ENCODE results near the gene VRK3.

VRK3 gene

GRCh38 chr19:50016225-50016807 is 8.9 kb downstream of the VRK3 start:
- no peak for DNase-seq (ENCODE audit: insufficient read length, low spot score)
- TF ChIP-seq POLR2A (IDR thresholded peaks at IDR 0.05; ENCODE audit: low read depth, low read length): no peak
- FAIRE-seq: no peak

- no peak for DNase-seq (ENCODE audit: insufficient read length, low spot score)
- no peak for FAIRE-seq
These were observed 16.6 kb downstream of the VRK3 start for GRCh38 chr19:50008532-50008931.

GRCh38 chr19:50007947-50008346 is 17.2 kb downstream of the VRK3 start:
- DNase-seq (ENCODE audit: insufficient read length, low spot score) (no peak), FAIRE-seq (no peak)
- no peak for TF ChIP-seq POLR2A (IDR thresholded peaks at IDR 0.05; ENCODE audit: low read depth, low read length)

More at GRCh38 chr19:50008532-50008931, 16.6 kb downstream of the VRK3 start:
- no peak for TF ChIP-seq POLR2A (IDR thresholded peaks at IDR 0.05; ENCODE audit: low read depth, low read length)

- DNase-seq (ENCODE audit: insufficient read length, low spot score) (no peak), FAIRE-seq (no peak)
- TF ChIP-seq POLR2A (IDR thresholded peaks at IDR 0.05; ENCODE audit: low read depth, low read length): no peak
These were observed 18.0 kb downstream of the VRK3 start for GRCh38 chr19:50007170-50007569.

GRCh38 chr19:50005428-50005827 is 19.7 kb downstream of the VRK3 start:
- FAIRE-seq: no peak
- no peak for TF ChIP-seq POLR2A (IDR thresholded peaks at IDR 0.05; ENCODE audit: low read depth, low read length)

GRCh38 chr19:50003810-50004419 is 21.3 kb downstream of the VRK3 start:
- no peak for FAIRE-seq
- DNase-seq (ENCODE audit: insufficient read length, low spot score): peak; percentile 97
- no peak for TF ChIP-seq POLR2A (IDR thresholded peaks at IDR 0.05; ENCODE audit: low read depth, low read length)

More at GRCh38 chr19:50005428-50005827, 19.7 kb downstream of the VRK3 start:
- no peak for DNase-seq (ENCODE audit: insufficient read length, low spot score)

GRCh38 chr19:50003254-50003788 is 21.9 kb downstream of the VRK3 start:
- no peak for TF ChIP-seq POLR2A (IDR thresholded peaks at IDR 0.05; ENCODE audit: low read depth, low read length)
- FAIRE-seq: no peak
- no peak for DNase-seq (ENCODE audit: insufficient read length, low spot score)

- FAIRE-seq: no peak
- DNase-seq (ENCODE audit: insufficient read length, low spot score): no peak
- TF ChIP-seq POLR2A (IDR thresholded peaks at IDR 0.05; ENCODE audit: low read depth, low read length): no peak
These were observed 22.7 kb downstream of the VRK3 start for GRCh38 chr19:50002386-50002960.

GRCh38 chr19:50001775-50002174 is 23.4 kb downstream of the VRK3 start:
- no peak for TF ChIP-seq POLR2A (IDR thresholded peaks at IDR 0.05; ENCODE audit: low read depth, low read length)
- FAIRE-seq: no peak
- DNase-seq (ENCODE audit: insufficient read length, low spot score): no peak

GRCh38 chr19:50000841-50001557 is 24.2 kb downstream of the VRK3 start:
- no peak for TF ChIP-seq POLR2A (IDR thresholded peaks at IDR 0.05; ENCODE audit: low read depth, low read length)
- DNase-seq (ENCODE audit: insufficient read length, low spot score): no peak
- FAIRE-seq: no peak

GRCh38 chr19:50000038-50000840 is 24.9 kb downstream of the VRK3 start:
- no peak for DNase-seq (ENCODE audit: insufficient read length, low spot score)
- TF ChIP-seq POLR2A (IDR thresholded peaks at IDR 0.05; ENCODE audit: low read depth, low read length): no peak
- FAIRE-seq: no peak

GRCh38 chr19:49999371-50000010 is 25.7 kb downstream of the VRK3 start:
- TF ChIP-seq POLR2A (IDR thresholded peaks at IDR 0.05; ENCODE audit: low read depth, low read length): no peak
- no peak for FAIRE-seq

GRCh38 chr19:49997709-49998108 is 27.5 kb downstream of the VRK3 start:
- DNase-seq (ENCODE audit: insufficient read length, low spot score) (peak; percentile 54), FAIRE-seq (no peak)
- TF ChIP-seq POLR2A (IDR thresholded peaks at IDR 0.05; ENCODE audit: low read depth, low read length): no peak

More at GRCh38 chr19:49999371-50000010, 25.7 kb downstream of the VRK3 start:
- DNase-seq (ENCODE audit: insufficient read length, low spot score): no peak

Measured in H54 (cell line).